HG02571 (cell line): ENCODE measurements around the gene DNAJC6.

Experiments used
- ATAC-seq: cut with Tn5 transposase; IDR thresholded peaks from one replicate; pipeline ENCODE4 v1.9.1; 2021; ENCODE audit warnings: mild to moderate bottlenecking, moderate library complexity; ENCODE audit not compliant: unreplicated experiment

DNAJC6 gene

DNA sequence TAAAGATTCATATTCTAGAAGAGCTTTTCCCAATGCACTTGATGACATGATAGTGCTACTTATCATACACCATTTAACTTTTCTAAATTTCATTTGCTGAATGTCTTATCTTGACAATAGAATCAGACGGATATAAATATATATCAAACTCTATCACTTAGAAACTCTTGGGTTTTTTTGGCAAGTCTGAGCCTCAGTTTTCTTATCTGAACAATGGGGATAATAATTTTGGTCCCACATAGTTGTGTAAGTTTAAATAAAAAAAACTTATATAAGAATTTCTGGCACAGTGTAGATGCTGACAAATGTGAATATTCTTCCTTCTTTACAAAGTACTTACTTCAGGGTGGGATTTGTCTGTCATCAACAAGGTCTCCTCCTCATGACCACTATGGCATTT lies 89.7 kb downstream of the DNAJC6 start:
- ATAC-seq, result no peak

DNA sequence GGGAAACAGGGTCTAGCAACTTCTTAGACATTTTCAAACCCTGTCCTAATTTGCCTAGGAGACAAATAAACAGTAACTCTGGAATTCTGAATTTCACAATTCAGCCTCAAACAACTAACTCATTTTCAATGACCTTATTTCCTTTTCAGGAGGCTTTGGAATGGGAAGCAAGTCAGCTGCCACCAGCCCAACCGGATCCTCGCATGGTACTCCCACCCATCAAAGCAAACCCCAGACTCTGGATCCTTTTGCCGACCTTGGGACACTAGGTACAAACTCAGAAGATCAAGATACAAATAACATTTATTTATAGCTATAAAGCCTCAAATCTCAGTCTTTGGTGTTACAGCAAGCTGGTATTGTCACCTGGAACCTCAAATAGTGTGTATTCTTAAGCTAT lies 92.3 kb downstream of the DNAJC6 start:
- ATAC-seq, result no peak

GRCh38 chr1:65404941-65405340 lies 95.6 kb downstream of the DNAJC6 start:
- ATAC-seq, result no peak

DNA sequence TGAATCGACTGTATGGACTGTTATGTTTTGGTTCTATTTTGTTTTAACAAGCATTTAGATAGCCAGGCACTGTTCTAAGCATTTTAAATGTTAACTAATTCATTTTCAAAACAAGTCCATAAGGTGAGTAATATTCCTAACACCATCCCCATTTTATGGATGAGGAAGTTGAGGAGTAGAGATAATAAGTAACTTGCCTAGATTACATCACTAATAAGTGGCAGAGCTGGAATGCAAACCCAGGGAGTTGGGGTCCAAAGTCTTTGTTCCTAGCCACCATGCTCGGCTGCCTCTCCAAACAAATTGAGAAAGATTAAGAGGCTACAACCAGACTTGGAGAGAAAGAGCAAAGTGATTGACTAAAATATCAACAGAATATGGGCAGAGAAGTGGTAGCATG lies 98.5 kb downstream of the DNAJC6 start:
- no peak for ATAC-seq

DNA sequence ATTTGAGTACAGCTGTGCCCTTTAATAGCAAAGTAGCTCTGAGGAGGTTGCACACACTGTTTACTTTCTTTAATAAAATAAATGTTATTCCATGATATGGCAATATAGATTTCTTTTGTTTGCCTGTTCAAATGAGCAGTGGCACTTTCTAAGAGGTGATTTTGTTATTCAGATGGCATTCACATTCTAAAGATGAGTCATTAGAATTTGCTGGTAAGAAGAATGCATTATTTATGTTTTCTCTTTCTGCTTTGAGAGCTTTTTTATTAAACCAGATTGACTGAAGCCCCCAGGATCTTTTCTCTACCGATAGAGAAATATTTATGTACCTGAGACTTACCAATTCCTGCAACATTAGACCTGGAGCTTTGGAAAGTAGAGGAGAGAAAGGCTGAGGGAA lies 100.0 kb downstream of the DNAJC6 start:
- ATAC-seq, result no peak

DNA sequence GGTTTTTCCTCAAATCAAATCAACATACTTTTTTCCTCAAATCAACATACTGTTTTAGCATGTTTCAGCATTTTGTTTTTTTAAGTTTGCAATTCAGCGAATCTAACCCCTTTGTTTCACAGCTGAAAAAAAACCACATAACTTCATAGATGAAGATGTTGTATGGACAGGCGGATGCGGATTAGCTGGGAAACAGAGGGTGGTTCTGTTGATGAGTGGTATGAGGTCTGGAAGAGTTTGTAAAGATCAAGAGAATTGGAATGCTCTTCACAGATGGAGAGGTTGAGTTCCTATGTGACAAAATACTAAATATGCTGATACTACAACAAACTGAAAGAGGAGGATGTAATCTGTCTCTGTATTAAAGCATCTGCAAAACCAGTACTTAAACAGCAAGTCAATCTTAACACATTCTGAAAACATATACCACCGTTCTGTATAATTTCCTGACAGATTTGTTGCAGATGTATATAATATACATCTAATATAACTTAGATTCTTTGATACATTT lies 100.5 kb downstream of the DNAJC6 start:
- no peak for ATAC-seq

DNA sequence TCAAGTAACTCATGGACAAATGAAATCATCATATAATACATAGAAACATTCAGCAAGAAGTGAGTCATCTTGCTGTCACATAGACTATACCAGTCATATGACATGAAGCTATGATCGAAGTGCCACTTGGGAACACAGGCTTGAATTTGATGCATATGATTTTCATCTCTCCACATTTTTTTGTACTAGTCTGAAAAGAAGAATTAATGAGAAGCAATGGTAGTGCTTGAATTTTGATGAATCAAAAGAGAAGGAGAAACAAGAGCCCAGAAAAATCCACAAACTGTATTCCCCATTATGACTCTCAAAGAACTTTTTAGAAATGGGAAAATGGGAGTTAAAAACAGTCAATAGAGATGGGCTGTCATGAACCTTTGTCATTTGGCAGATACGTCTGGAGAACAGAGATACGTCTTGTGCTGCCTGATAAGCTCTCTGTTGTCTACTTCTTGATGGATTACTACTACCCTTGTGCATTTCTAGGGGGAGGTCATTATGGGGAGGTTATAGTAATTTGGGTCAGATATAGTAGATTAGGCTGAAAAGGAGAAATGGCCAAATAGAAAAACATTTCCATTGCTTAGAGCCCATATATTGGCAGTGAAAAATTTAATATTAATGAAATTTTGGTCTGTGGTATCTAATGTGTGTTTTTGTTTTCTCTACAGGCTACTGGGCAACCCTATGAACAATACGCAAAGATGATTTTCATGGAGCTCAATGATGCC lies 103.1 kb downstream of the DNAJC6 start:
- ATAC-seq, result no peak

- ATAC-seq, result no peak
Observed at GRCh38 chr1:65412984-65413375, 103.6 kb downstream of the DNAJC6 start.

DNA sequence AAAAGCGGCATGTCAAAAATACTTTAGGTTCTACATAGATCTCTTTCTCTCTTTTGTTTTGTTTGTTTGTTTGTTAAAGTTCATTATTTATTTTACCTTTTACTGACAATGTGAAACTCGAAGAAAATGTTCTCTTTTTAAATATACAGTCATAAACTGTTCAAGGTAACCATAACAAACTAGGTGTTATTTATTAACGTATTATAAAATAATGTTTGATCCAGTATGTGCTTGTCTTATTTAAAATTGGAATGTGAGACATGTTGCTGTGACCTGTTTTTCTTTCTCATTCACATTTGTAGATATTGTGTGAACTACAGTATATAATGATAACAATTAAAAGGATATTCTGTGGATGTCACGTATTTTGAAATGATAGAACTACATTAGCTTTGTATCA lies 105.2 kb downstream of the DNAJC6 start:
- ATAC-seq, result no peak

DNA sequence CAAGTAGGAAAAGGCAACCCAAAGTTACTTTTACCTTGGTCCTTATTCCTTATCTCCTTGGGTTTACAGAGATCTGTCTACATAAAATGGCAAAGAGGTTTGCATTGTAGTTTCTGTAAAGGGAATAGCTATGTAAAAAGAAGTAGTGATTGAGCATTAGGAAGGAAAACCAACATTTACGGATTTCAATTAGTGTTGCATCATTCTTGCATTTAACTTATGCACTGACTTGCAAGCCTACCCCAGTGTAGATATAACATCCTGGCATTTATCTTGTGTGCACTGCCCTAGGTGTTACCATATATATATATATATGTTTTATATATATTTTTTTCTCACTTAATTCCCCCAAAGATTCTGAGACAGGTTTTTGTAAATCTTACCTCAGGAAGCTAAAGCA lies 107.4 kb downstream of the DNAJC6 start:
- no peak for ATAC-seq

- no peak for ATAC-seq
Observed at GRCh38 chr1:65417729-65418128, 108.4 kb downstream of the DNAJC6 start.

DNA sequence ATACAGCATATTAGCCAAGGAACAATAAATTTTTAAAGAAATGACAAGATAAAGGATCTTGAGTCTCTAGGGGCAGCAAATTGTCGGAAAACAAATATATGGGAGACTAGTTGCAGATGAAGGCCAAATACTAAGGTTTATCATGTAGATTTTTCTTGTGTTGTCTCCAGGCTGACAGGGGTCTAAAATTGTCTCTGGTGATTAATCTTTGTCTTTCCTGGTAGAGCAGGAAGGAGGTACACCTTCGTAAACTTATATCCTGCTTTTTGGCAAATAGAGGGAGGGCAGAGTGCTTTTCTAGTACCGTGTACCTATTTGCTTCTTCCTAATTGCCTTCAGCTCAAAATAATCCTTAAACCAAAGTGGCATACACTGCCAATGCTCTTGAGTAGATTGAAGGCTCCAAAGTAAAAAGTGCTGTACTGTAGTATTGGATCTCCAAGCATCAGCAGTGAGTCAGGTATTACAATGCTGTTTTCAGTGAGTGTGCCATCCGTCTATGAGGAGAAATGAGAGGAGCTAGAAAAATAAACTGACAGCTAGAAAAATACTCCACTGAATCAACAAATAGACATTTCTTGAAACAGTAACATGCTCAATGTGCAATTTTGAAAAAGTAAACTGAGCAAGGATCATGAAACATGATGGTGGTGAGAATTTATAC lies 109.3 kb downstream of the DNAJC6 start:
- ATAC-seq, result no peak

DNA sequence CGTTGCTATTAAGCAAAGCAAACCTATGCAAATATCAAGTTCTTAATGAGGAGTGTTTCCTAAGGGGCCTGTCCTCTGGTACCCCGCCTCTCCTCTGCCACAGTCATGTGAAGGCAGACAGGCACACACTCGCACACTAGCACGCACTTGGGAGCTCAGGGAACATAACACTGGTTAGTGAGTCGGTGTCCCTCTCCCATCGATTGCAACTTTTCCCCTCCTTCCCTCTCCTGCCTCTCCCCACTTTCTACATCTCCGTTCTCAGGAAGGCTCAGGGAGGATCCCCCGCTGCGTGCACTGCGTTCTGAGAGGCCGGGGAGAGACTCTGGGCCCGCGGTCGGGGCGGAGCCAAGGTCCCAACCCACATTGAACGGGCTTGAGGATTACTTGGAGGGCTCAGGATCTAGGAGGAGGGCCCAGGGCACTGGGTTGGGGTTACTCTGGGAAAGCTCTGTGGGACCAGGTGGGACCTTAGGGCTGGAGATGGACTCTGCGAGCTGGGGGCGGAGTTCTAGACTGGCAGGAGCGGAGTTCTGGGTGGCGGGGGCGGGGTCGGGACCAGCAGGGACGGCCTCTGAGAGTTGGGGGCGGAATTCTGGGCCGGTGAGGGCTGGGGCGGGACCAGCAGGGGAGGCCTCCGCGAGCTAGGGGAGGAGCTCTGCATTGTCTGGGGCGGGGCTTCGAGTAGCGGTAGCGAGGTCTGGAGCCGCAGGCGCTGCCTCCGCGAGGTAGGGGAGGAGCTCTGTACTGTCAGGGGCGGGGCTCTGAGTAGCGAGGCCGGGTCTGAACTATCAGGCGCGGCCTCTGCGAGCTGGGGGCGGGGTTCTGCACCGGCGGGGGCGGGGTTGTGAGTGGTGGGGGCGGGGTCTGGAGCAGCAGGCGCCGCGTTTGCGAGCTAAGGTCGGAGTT lies 110.6 kb downstream of the DNAJC6 start:
- peak; percentile 89 for ATAC-seq

- ATAC-seq, result peak; percentile 50
Observed at GRCh38 chr1:65420590-65421350, 111.4 kb downstream of the DNAJC6 start, which contains the start of the genes LEPR and LEPROT. Gene LEPR (plus strand): TSS chr1:65420668. CDS start chr1:65565566, 144,898 bp downstream. Gene LEPROT (plus strand): TSS chr1:65420668. CDS start chr1:65420725, 57 bp downstream.

- ATAC-seq, result no peak
Observed at GRCh38 chr1:65421351-65422025, 112.1 kb downstream of the DNAJC6 start.

GRCh38 chr1:65422241-65423203 lies 113.2 kb downstream of the DNAJC6 start:
- ATAC-seq, result no peak

DNA sequence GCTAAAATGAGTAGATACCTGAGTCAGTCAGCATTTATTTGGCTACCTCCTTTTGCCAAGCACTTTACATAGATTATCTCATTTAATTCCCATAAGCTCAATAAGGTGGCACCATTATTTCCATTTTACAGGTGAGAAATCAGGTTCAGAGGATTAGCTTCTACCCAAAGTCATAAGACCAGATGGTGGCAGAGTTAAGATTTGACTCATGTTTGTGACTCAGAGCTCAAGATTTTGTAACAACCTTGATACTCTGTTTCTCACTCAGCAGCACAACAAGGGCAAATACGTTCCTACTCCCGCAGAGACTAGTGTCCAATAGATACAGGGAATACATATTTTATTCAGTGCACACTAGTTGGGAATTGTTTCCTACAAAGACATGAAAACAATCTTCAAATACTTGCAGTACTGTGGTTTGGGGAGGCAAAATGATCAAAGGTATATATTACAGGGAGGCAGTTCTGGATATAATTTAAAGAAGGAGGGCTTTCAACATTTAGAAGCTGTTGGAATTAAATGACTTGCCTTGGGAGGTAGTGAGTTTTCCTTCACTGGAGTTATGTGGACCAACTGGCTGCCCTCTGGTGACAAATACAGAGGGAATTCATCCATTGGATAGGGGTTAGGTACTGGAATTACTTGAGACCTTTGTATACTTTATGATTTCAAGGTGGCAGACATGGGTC lies 114.7 kb downstream of the DNAJC6 start:
- no peak for ATAC-seq

DNA sequence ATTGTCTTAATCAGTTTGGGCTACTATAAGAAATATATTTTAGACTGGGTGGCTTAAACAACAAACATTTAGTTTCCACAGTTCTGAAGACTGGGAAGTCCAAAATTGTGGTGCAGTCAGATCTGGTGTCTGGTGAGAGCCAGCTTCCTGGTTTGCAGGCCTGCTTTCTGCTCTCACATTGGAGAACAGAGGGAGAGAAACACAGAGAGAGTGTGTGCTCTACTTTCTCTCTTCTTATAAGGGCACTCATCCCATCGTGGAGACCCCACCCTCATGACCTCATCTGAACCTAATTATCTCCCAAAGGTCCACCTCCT lies 115.2 kb downstream of the DNAJC6 start:
- no peak for ATAC-seq
